HG03342 (cell line): ENCODE measurements around the gene ARHGEF7.

ENCODE experiments used
- ATAC-seq: cut with Tn5 transposase; IDR thresholded peaks from one replicate; pipeline ENCODE4 v1.9.1; 2021; ENCODE audit warnings: mild to moderate bottlenecking, moderate library complexity; ENCODE audit not compliant: unreplicated experiment

The ARHGEF7 gene

DNA sequence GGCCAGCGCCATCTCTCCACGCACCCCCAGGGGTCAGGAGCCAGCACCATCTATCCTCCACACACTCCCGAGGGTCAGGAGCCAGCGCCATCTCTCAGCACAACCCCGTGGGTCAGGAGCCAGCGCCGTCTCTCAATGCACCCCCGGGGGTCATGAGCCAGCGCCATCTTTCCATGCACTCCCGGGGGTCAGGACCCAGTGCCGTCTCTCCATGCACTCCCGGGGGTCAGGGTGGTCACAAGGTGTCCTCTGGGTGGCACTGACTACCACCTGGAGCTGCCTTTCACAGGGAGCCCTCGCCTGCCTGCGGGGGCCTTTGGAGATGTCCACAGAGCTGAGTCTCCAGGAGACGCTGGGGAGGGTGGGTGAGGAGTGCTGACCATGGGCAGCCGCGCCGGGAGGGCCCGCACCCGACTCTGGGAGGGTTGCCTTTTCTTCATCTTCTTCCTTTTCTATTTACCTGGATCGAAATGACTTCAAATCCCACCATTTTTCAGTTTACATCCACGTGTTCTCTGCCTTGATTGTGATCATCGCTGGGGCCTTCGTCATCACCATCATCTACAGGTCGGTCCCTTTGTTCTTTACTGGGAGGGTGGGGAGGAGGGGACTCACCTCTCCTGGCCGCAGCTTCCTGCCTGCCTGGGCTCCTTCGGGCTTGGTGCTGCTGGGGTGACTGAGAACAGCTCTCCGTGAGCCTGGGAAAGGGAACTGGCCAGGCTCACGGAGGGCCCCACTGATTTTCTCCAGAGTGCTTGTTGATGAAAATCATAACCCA is 224.4 kb downstream of the ARHGEF7 start:
- ATAC-seq = no peak

DNA sequence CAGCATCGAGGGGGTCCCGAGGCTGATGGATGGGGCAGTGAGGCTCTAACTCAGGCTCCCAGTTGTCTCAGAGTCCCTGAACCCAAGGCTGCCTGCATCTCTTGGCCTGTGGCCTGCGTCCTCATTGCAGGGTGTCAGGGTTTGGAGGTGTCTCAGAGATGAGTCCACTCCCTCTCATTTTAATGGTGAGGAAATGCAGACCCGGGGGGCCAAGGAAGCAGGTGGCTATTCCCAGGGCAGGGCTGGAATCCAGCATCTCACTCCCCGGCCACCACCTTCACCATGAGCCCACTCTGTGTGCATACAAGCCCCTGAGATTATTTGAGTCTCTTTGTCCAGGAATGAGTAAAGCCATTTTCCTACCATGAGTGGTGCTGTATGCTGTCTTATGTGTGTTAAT is 226.8 kb downstream of the ARHGEF7 start:
- ATAC-seq = no peak

DNA sequence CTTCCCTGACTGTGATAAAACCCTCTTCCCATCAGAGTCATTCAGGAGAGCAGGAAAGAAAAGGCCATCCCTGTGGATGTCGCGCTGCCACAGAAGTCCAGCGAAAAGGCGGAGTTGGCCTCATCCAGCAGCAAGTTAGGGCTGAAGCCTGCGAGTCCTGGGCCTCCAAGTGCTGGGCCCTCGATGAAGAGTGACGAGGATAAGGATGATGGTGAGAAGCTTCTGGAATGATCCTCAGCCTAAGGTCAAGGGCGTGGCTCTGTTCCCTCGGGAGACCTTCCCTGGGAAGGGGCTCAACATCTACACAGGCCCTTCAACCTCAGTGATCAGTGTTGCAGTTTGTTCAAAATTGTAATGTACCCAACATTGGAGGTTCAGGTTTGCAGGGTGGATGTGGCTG is 227.6 kb downstream of the ARHGEF7 start:
- no peak for ATAC-seq

DNA sequence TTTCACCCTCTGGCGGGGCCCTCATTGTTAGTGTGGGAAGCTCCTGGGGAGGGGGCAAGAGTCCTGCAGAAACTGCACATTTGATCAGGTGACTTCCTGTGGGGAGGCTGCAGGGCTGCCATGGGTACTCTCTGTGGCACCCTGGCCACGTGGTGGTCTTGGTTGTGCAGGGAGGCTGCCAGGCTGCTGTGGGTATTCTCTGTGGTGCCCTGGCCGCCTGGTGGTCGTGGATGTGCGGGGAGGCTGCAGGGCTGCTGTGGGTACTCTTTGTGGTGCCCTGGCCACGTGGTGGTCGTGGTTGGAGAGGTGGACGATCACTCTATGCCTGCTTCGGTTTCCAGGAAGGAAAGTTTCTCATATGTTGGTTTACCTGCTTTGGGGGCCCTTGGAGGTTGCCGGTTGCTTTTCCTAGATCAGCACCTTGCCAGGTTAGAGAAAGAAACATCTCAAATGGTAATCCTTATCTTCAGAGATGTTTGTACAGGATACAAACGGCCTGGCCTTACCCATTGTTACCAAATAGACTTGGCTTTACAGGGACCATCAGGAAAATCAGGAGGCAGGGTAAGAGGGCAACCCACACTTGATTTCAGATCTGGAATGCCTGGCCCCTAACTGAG is 228.2 kb downstream of the ARHGEF7 start:
- ATAC-seq = no peak

DNA sequence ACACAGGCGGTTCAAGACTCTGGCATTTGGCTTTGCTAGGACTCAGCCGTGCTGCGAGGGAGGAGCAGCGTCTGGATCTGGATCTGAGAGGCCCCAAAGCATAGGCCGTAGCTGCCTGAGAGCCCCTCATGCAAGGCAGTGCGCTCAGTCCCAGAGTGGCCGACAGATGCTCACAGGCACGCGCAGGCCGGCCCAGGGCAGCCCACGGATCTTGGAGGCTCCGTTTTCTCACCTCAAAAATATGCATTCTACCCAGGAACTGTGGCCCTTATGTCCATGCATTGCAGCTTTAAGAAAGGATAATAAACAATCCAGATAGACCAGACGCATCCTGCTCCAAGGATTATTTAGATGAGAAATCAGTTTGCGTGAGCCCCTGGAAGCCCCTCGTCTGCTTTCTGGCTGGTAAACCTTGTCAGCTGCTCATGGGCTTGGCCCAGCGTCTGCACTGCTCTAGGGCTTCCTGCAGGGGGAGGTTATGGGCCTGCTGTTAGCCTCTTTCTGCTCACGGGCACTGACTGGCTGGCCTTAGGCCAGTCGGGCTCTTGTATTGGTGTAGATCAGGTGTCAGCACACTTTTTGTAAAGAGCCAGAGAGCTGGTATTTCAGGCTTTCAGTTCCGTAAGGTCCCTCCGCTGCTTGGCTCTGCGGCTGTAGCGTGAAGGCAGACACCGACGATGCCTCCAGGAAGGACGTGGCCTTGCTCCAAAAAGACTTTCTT is 229.5 kb downstream of the ARHGEF7 start:
- ATAC-seq = no peak

DNA sequence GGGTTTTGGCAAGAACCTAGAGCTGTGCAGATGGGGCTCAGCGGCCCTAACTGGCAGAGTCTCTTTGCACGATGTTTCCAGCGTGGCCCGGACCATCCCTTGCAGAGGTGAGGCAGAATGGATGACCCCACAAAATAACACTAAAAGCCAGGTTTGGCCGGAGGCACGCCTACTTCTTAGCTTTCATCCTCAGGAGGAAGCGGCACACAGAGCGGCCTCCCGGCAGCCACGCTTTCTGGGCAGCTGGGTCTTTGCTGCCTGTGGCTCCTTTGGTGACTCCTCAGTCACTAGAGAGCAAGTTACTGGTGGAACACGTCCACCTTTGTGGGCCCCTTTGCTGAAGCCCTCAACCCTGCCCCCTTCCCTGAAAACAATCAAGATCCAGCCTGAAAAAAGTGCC is 230.6 kb downstream of the ARHGEF7 start:
- ATAC-seq = no peak

DNA sequence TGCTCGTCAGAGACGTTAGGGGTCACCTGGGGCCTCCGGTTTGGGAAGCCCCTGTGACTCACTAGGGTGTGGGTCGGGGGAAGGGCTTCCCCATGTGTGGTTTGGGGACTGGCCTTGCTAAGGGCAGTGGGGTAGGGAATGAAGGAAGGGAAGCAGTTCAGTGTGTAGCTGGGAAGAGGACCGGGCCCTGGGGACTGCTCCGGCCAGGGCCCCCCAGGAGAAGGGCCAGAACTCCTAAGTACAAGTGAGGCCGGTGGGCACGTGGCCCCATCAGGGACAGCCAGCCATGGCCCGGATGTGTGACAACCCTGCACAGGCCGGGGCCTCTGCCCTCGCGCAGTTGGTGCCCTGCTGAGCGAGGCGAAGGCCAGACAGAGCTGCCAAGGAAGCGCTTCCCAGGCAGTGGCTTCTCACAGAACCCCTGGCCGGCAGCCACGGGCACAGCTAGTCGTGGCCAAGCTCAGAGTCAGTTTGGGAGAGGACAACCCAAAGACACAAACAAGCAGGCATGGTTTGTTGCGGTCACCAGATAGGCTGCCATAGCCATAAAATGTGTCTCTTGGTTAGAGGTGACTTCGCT is 231.1 kb downstream of the ARHGEF7 start:
- ATAC-seq = no peak

DNA sequence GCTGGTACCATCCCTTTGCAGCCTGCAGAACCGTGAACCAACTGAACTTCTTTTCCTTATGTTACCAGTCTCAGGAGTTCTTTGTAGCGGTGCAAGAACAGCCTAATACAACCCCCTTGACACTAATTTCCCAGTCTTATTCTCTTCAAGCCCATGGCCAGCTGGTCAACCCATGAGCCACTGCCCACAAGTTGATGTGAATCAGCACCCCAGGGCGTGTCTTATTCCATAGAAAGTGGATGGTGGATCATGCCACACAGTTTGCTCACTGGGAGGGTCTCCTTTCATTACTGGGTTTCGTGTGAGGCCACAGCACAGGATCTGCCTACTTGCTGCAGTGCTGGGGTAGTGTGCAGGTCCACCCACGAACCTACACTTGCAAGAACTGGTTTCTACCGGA is 232.3 kb downstream of the ARHGEF7 start:
- no peak for ATAC-seq

DNA sequence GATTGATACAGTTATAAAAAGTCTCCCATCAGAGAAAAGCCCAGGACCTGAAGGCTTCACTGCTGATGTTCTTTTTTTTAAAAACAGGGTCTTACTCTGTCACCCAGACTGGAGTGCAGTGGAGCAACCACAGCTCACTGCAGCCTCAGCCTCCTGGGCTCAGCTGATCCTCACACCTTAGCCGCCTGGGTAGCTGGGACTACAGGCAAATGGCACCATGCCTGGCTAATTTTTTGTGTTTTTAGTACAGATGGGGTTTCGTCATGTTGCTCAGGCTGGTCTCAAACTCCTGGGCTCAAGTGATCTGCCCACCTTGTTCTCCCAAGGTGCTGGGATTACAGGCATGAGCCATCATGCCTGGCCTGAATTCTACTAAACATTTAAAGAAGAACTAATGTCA is 238.4 kb downstream of the ARHGEF7 start:
- ATAC-seq = no peak

DNA sequence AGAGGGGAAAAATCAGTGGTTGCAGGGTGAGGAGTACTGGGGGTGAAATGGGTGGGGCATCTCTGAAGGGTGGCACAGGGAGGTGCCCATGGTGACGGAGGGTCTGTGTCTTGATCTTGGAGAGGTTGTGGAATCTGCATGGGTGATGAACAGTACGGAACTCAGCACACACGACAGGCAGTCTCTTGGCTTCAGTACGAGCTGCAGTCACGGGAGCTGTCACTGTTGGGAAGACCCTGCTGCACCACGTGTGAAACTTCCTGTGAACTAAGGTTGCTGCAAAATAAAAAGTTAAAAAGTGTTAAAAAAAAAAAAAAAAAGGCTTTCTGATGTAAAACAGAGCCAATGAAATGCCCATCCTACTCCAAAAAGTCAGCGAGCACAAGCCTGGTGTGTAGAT is 239.7 kb downstream of the ARHGEF7 start:
- no peak for ATAC-seq
